Mesenchymal stem cell (in vitro differentiated cells and primary cell): ENCODE results near the gene SMIM34. TPM values are rescaled to one million over a fixed set of nuclear protein-coding genes. Genes with fewer than 3 reads are reported as not detected.
"Not testable (repeated sequence)": the region's sequence is repeated elsewhere in the genome, so short reads cannot be mapped to it uniquely, and the experiment has no call there.

Experiments
- DNase-seq: peaks from one replicate; pipeline ENCODE4 v3.0.0-alpha.2; 2013
- H2AFZ ChIP-seq: one replicate; pipeline ENCODE4 v1.6.1; 2013; ENCODE audit warnings: low read depth, mild to moderate bottlenecking, control low read depth, inconsistent platforms, low read length, moderate library complexity
- H2AK5ac ChIP-seq: 2 replicates; pipeline ENCODE4 v1.6.1; 2013; ENCODE audit warnings: low read length, moderate library complexity, mild to moderate bottlenecking, inconsistent platforms; ENCODE audit not compliant: severe bottlenecking
- H2BK120ac ChIP-seq: one replicate; pipeline ENCODE4 v1.6.1; 2013; ENCODE audit warnings: low read depth, mild to moderate bottlenecking, inconsistent platforms, low read length, moderate library complexity
- H2BK12ac ChIP-seq, 2 experiments: one replicate each; pipeline ENCODE4 v1.6.1; 2013; ENCODE audit warnings: inconsistent platforms in 2 of 2, low read length in 2 of 2, mild to moderate bottlenecking in 2 of 2, moderate library complexity in 2 of 2, control low read depth in 1 of 2
- H2BK15ac ChIP-seq: one replicate; pipeline ENCODE4 v1.6.1; 2013; ENCODE audit warnings: mild to moderate bottlenecking, low read depth, inconsistent platforms; ENCODE audit not compliant: poor library complexity, severe bottlenecking
- H2BK5ac ChIP-seq: 2 replicates; pipeline ENCODE4 v1.6.1; 2013; ENCODE audit warnings: low read depth, mild to moderate bottlenecking, low read length, control low read depth, inconsistent platforms; ENCODE audit not compliant: poor library complexity, severe bottlenecking
- H3K14ac ChIP-seq, 2 experiments: one replicate each; pipeline ENCODE4 v1.6.1; 2013; ENCODE audit warnings: inconsistent platforms in 2 of 2, low read length in 2 of 2, control low read depth in 1 of 2, mild to moderate bottlenecking in 1 of 2, moderate library complexity in 1 of 2
- H3K18ac ChIP-seq, 2 experiments: one replicate each; pipeline ENCODE4 v1.6.1; 2013; ENCODE audit warnings: inconsistent platforms in 2 of 2, low read length in 2 of 2, control low read depth in 1 of 2, low read depth in 1 of 2, mild to moderate bottlenecking in 1 of 2
- H3K23ac ChIP-seq, 2 experiments: one replicate each; pipeline ENCODE4 v1.6.1; 2013; ENCODE audit warnings: inconsistent platforms in 2 of 2, low read length in 2 of 2, mild to moderate bottlenecking in 2 of 2, moderate library complexity in 2 of 2, control low read depth in 1 of 2
- H3K27ac ChIP-seq: 2 replicates; pipeline ENCODE4 v1.5.1; 2013; ENCODE audit warnings: mild to moderate bottlenecking, moderate library complexity, low read length, control low read depth, inconsistent platforms; ENCODE audit not compliant: poor library complexity, severe bottlenecking
- H3K27me3 ChIP-seq, 2 experiments: 2 replicates each; pipeline versions ENCODE4 v1.6.1 to v1.7.0; 2013; ENCODE audit warnings: low read length in 2 of 2, mild to moderate bottlenecking in 2 of 2, moderate library complexity in 2 of 2, control low read depth in 1 of 2, inconsistent platforms in 1 of 2; ENCODE audit not compliant: control insufficient read depth in 1 of 2, insufficient read depth in 1 of 2
- H3K36me3 ChIP-seq, 2 experiments: 2 replicates each; pipeline versions ENCODE4 v1.6.1 to v1.7.0; 2013; ENCODE audit warnings: low read length in 2 of 2, control low read depth in 1 of 2, inconsistent platforms in 1 of 2, low read depth in 1 of 2, mild to moderate bottlenecking in 1 of 2; ENCODE audit not compliant: insufficient read depth in 2 of 2, control insufficient read depth in 1 of 2
- H3K4ac ChIP-seq, 2 experiments: one replicate each; pipeline ENCODE4 v1.6.1; 2013; ENCODE audit warnings: inconsistent platforms in 2 of 2, low read length in 2 of 2, mild to moderate bottlenecking in 2 of 2, moderate library complexity in 2 of 2, control low read depth in 1 of 2, low read depth in 1 of 2
- H3K4me1 ChIP-seq: 2 replicates; pipeline ENCODE4 v1.6.1; 2013; ENCODE audit warnings: low read depth, low read length, control low read depth; ENCODE audit not compliant: control insufficient read depth, insufficient read depth
- H3K4me2 ChIP-seq: 2 replicates; pipeline ENCODE4 v1.6.1; 2013; ENCODE audit warnings: low read length, mild to moderate bottlenecking, inconsistent platforms; ENCODE audit not compliant: poor library complexity, severe bottlenecking
- H3K4me3 ChIP-seq, 2 experiments: 2 replicates each; pipeline versions ENCODE4 v1.5.1 to v1.7.0; 2013; ENCODE audit warnings: low read length in 2 of 2, mild to moderate bottlenecking in 2 of 2, control low read depth in 1 of 2, low read depth in 1 of 2; ENCODE audit not compliant: insufficient read depth in 1 of 2
- H3K79me1 ChIP-seq: replicated peaks from 2 replicates; pipeline ENCODE4 v1.6.1; 2013; ENCODE audit warnings: mild to moderate bottlenecking, control low read depth, low read length, inconsistent platforms; ENCODE audit not compliant: poor library complexity, severe bottlenecking
- H3K9ac ChIP-seq: 2 replicates; pipeline ENCODE4 v1.7.0; 2013; ENCODE audit warnings: mild to moderate bottlenecking, low read length, moderate library complexity
- H3K9me3 ChIP-seq: 2 replicates; pipeline ENCODE4 v1.7.0; 2013; ENCODE audit warnings: mild to moderate bottlenecking, low read length; ENCODE audit not compliant: control insufficient read depth
- H4K8ac ChIP-seq: one replicate; pipeline ENCODE4 v1.6.1; 2013; ENCODE audit warnings: inconsistent platforms, mild to moderate bottlenecking, low read length, moderate library complexity
- H4K91ac ChIP-seq: one replicate; pipeline ENCODE4 v1.6.1; 2013; ENCODE audit warnings: mild to moderate bottlenecking, low read length, inconsistent platforms
- WGBS: methylation state at CpG from one replicate; pipeline ENCODE4 v1.1.7; 2013; ENCODE audit warnings: mixed read lengths; 5-methylcytosine and 5-hydroxymethylcytosine counted together
- polyA plus RNA-seq, 2 experiments: library from polyadenylated mRNA; stranded (reverse); fragments of 200-250 nt; gene quantifications; one replicate each; pipeline ENCODE4 v1.2.3, GENCODE V29; 2013

SMIM34 gene, protein sequence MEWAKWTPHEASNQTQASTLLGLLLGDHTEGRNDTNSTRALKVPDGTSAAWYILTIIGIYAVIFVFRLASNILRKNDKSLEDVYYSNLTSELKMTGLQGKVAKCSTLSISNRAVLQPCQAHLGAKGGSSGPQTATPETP
- polyA plus RNA-seq (2013, experiment 1 of 2), result not detected
- polyA plus RNA-seq (2013, experiment 2 of 2), result not detected

DNA sequence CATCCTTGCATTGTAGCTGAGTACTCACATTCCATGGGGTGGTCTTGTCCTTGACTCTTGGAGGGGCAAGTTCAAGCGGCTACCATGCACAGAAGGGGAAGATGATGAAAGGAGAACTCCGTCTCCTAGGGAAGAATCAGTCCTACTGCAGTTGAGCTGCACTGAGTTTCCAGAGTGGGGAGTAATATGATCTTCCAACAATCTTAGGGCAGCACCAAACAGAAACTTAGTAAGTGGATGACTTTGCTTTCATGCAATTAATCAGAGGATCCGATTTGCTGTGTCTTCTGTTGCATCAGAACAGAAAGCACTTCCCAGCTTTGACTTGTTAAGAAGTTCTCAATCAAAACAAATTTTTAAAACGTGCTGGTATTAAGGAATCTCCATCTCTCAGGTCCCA lies at the start of gene SMIM34:
SMIM34 (minus strand) TSS at position 147 of the 400 bp plus-strand sequence; CDS start at position 35, 112 bp downstream.
- H2BK12ac ChIP-seq, DNase-seq, H2BK15ac ChIP-seq, H3K27ac ChIP-seq, H4K8ac ChIP-seq, H3K18ac ChIP-seq, H2BK5ac ChIP-seq, H3K9ac ChIP-seq, H3K14ac ChIP-seq, H4K91ac ChIP-seq, H3K4me2 ChIP-seq, H3K4me1 ChIP-seq, H3K4ac ChIP-seq, H3K36me3 ChIP-seq, H3K9me3 ChIP-seq, H3K23ac ChIP-seq, H2AK5ac ChIP-seq, H3K4me3 ChIP-seq, H2BK120ac ChIP-seq, H3K79me1 ChIP-seq, H3K27me3 ChIP-seq, H2AFZ ChIP-seq: not testable (repeated sequence)
- WGBS, result no CpG with 5 or more reads among the region's 4 CpGs

DNA sequence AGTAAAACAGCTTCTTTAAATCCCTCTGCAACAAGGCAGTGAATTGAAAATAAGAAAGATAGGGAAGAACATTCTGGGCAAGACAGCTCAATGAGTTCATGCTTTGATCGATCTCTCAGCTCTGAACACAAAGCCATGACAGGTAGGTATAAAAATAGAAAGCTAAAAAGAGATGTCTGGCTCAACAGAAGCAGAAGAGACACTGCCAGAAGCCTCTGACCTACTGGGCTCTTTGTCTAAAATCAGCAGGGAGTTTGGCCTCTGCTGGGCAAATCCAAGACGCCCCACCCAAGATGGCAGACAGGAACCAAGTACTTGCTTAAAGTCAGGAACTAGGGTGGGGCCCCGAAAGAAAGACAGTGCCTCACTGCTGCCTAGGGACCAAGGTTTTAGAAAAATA lies 43.6 kb upstream of the SMIM34 start:
- WGBS, result no CpG with 5 or more reads among the region's 3 CpGs

DNA sequence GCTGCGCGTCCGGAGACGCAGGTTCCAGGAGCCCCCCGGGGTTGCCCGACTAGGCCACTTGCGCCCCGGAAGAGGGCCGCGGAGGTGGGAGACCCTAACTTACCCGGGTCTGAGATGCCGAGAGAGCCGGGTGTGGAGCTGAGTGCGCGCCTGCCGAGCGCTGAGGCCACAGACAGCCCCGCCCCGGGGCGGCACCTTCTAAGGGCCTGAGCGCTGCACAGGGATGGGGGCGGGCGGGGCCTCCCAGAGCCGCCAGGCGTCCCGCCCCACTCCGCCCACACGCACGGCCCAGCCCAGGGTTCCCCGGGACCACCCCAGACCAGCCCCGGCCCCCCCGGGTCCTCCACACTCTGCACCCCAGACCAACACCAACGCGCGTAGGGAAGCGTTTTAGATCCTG lies 35.7 kb upstream of the SMIM34 start:
- not testable (repeated sequence) for DNase-seq, H4K91ac ChIP-seq, H3K4me2 ChIP-seq, H3K23ac ChIP-seq, H4K8ac ChIP-seq, H3K14ac ChIP-seq, H2BK12ac ChIP-seq, H2BK5ac ChIP-seq, H3K36me3 ChIP-seq, H3K27me3 ChIP-seq, H3K9ac ChIP-seq, H3K9me3 ChIP-seq, H3K4me3 ChIP-seq, H2BK15ac ChIP-seq, H3K27ac ChIP-seq, H2AFZ ChIP-seq, H3K4me1 ChIP-seq, H2AK5ac ChIP-seq, H3K79me1 ChIP-seq, H3K4ac ChIP-seq, H3K18ac ChIP-seq, H2BK120ac ChIP-seq
- no CpG with 5 or more reads among the region's 36 CpGs for WGBS

More for the DNA sequence above, 43.6 kb upstream of the SMIM34 start:
- H3K4me2 ChIP-seq, H4K8ac ChIP-seq, H3K23ac ChIP-seq, H3K27me3 ChIP-seq, H3K4me3 ChIP-seq, H3K79me1 ChIP-seq, H4K91ac ChIP-seq, H3K36me3 ChIP-seq, H2BK120ac ChIP-seq, H3K4me1 ChIP-seq, H3K4ac ChIP-seq, H2AFZ ChIP-seq, H2AK5ac ChIP-seq, H3K14ac ChIP-seq, H3K27ac ChIP-seq, H2BK5ac ChIP-seq, DNase-seq, H2BK15ac ChIP-seq, H3K18ac ChIP-seq, H2BK12ac ChIP-seq, H3K9ac ChIP-seq, H3K9me3 ChIP-seq: not testable (repeated sequence)

GRCh38 chr21:34458266-34458665 lies 34.5 kb upstream of the SMIM34 start:
- not testable (repeated sequence) for H3K4me3 ChIP-seq, H3K79me1 ChIP-seq, H4K91ac ChIP-seq, H3K9ac ChIP-seq, H3K4ac ChIP-seq, H3K18ac ChIP-seq, H3K9me3 ChIP-seq, H2AK5ac ChIP-seq, H2BK5ac ChIP-seq, H2AFZ ChIP-seq, H3K14ac ChIP-seq, H3K4me2 ChIP-seq, H2BK15ac ChIP-seq, H3K23ac ChIP-seq, H2BK12ac ChIP-seq, DNase-seq, H3K4me1 ChIP-seq, H3K27ac ChIP-seq, H4K8ac ChIP-seq, H3K27me3 ChIP-seq, H2BK120ac ChIP-seq, H3K36me3 ChIP-seq
- WGBS, result no CpG with 5 or more reads among the region's 7 CpGs
